GM23248 (cell line): ENCODE data around the gene BRINP3.

Experiments
- EZH2 ChIP-seq: fragments of 200-600 bp; sonication (generic); IDR thresholded peaks from 2 replicates; pipeline ENCODE4 v1.6.1; 2018; ENCODE audit warnings: antibody characterized with exemption, mild to moderate bottlenecking; ENCODE audit not compliant: insufficient read depth, poor library complexity, severe bottlenecking
- EZH2phosphoT487 ChIP-seq: fragments of 200-600 bp; sonication (generic); IDR thresholded peaks from 2 replicates; pipeline ENCODE4 v1.6.1; 2018; ENCODE audit warnings: antibody characterized with exemption, moderate library complexity, mild to moderate bottlenecking, low read depth; ENCODE audit not compliant: insufficient read depth

DNA sequence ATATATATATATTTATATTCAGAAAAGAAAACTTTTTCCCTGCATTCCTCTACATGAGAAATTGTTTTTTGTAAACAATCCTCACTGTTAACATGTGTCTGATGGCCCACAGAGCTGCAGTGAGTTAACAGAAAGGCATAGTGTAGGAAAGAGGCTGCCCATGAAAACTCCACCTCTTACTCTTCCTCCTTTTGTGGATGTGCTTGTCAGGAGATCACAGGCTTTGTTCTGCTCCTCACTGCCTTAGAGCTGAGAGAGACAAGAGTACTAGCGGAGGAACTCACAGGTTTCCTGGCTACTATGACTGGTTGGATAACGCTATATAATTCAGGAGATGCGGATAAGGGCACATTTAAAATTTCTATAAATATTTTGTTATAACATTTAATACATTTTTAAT, 200.6 kb downstream of the BRINP3 start:
- TF ChIP-seq EZH2 = no peak
- no peak for TF ChIP-seq EZH2phosphoT487
